ENCODE measurements around the gene RABL6. TPM values are rescaled to one million over a fixed set of nuclear protein-coding genes. Genes with fewer than 3 reads are reported as not detected.

RABL6 gene
- total RNA-seq, 1 experiment from 2014 or later: 43.1 TPM

GRCh38 chr9:136789523-136789937, 18.2 kb upstream of the RABL6 start:
- Histone ChIP-seq H3K36me3 (ENCODE audit: insufficient read depth, low read length) (no peaks in the 10 kb centered on the region), H3K4me1 (ENCODE audit: low read length) (peaks cover 37% of the 10 kb centered on the region), H3K9me3 (ENCODE audit: low read length) (no peaks in the 10 kb centered on the region), H2AFZ (ENCODE audit: low read length) (no peak overlapping the region), H3K9ac (ENCODE audit: low read length) (no peak overlapping the region), H4K20me1 (ENCODE audit: insufficient read depth, low read depth, low read length) (peaks cover 12% of the 10 kb centered on the region), H3K4me3 (ENCODE audit: low read length) (no peak overlapping the region), H3K27ac (ENCODE audit: low read length) (no peak overlapping the region), H3K9me2 (replicated peaks; ENCODE audit: insufficient read depth, low read length) (no peaks in the 10 kb centered on the region), H3K79me2 (ENCODE audit: low read length) (peaks cover 3% of the 10 kb centered on the region; the same call in 1 of the 2 replicates), H3K4me2 (ENCODE audit: low read depth, low read length, poor library complexity, severe bottlenecking) (no peak overlapping the region), H3K27me3 (ENCODE audit: low read length) (no peaks in the 10 kb centered on the region)
- DNase-seq: no peak

- H3K27ac ChIP-seq (ENCODE audit: low read length): peak within 1 kb of the TSS; percentile 65; the same call in 1 of the 2 replicates
- no peaks in the 10 kb centered on the region for H3K9me3 ChIP-seq (ENCODE audit: low read length)
- H3K36me3 ChIP-seq (ENCODE audit: insufficient read depth, low read length): no peaks in the 10 kb centered on the region
- peaks cover 12% of the 10 kb centered on the region for H4K20me1 ChIP-seq (ENCODE audit: insufficient read depth, low read depth, low read length)
- peak within 1 kb of the TSS; percentile 88 for H3K4me3 ChIP-seq (ENCODE audit: low read length)
- H3K4me2 ChIP-seq (ENCODE audit: low read depth, low read length, poor library complexity, severe bottlenecking): peak within 1 kb of the TSS; percentile 95
- peak within 1 kb of the TSS; percentile 93 for H3K9ac ChIP-seq (ENCODE audit: low read length)
- peak within 1 kb of the TSS; percentile 80 for H2AFZ ChIP-seq (ENCODE audit: low read length)
- H3K4me1 ChIP-seq (ENCODE audit: low read length): peaks cover 51% of the 10 kb centered on the region
- H3K27me3 ChIP-seq (ENCODE audit: low read length): no peaks in the 10 kb centered on the region
- H3K9me2 ChIP-seq (replicated peaks; ENCODE audit: insufficient read depth, low read length): no peaks in the 10 kb centered on the region
- H3K79me2 ChIP-seq (ENCODE audit: low read length): peaks cover 3% of the 10 kb centered on the region; the same call in 1 of the 2 replicates
- DNase-seq: peak; percentile 100
Measured at GRCh38 chr9:136790640-136791515, 16.9 kb upstream of the RABL6 start, which contains the start of gene TMEM141. Gene TMEM141, plus strand, starts transcription at chr9:136791344. Its CDS starts 27 bp downstream, at chr9:136791371.

GRCh38 chr9:136791516-136792276, 16.1 kb upstream of the RABL6 start:
- Histone ChIP-seq H3K27me3 (ENCODE audit: low read length) (no peaks in the 10 kb centered on the region), H3K4me1 (ENCODE audit: low read length) (peaks cover 59% of the 10 kb centered on the region), H3K4me2 (ENCODE audit: low read depth, low read length, poor library complexity, severe bottlenecking) (peak overlapping the region; percentile 95), H2AFZ (ENCODE audit: low read length) (peak overlapping the region; percentile 80; the same call in 1 of the 2 replicates), H3K79me2 (ENCODE audit: low read length) (peaks cover 3% of the 10 kb centered on the region; the same call in 1 of the 2 replicates), H3K9ac (ENCODE audit: low read length) (peak overlapping the region; percentile 93), H3K9me3 (ENCODE audit: low read length) (no peaks in the 10 kb centered on the region), H3K27ac (ENCODE audit: low read length) (peak overlapping the region; percentile 65; the same call in 1 of the 2 replicates), H3K36me3 (ENCODE audit: insufficient read depth, low read length) (no peaks in the 10 kb centered on the region), H3K9me2 (replicated peaks; ENCODE audit: insufficient read depth, low read length) (no peaks in the 10 kb centered on the region), H3K4me3 (ENCODE audit: low read length) (peak overlapping the region; percentile 88), H4K20me1 (ENCODE audit: insufficient read depth, low read depth, low read length) (peaks cover 12% of the 10 kb centered on the region)
- peak; percentile 82 for DNase-seq

GRCh38 chr9:136792321-136793085, 15.2 kb upstream of the RABL6 start:
- Histone ChIP-seq H4K20me1 (ENCODE audit: insufficient read depth, low read depth, low read length) (peaks cover 12% of the 10 kb centered on the region), H3K79me2 (ENCODE audit: low read length) (peaks cover 3% of the 10 kb centered on the region; the same call in 1 of the 2 replicates), H3K9me2 (replicated peaks; ENCODE audit: insufficient read depth, low read length) (no peaks in the 10 kb centered on the region), H3K4me2 (ENCODE audit: low read depth, low read length, poor library complexity, severe bottlenecking) (peak overlapping the region; percentile 95), H3K36me3 (ENCODE audit: insufficient read depth, low read length) (no peaks in the 10 kb centered on the region), H3K27ac (ENCODE audit: low read length) (no peak overlapping the region), H3K4me1 (ENCODE audit: low read length) (peaks cover 65% of the 10 kb centered on the region), H3K9ac (ENCODE audit: low read length) (peak overlapping the region; percentile 93), H3K27me3 (ENCODE audit: low read length) (no peaks in the 10 kb centered on the region), H3K9me3 (ENCODE audit: low read length) (no peaks in the 10 kb centered on the region), H3K4me3 (ENCODE audit: low read length) (peak overlapping the region; percentile 88), H2AFZ (ENCODE audit: low read length) (no peak overlapping the region)
- peak; percentile 41 for DNase-seq

GRCh38 chr9:136793086-136793946, 14.4 kb upstream of the RABL6 start:
- Histone ChIP-seq H3K4me1 (ENCODE audit: low read length) (peaks cover 61% of the 10 kb centered on the region), H3K36me3 (ENCODE audit: insufficient read depth, low read length) (no peaks in the 10 kb centered on the region)

GRCh38 chr9:136794281-136794999, 13.3 kb upstream of the RABL6 start:
- no peak overlapping the region for H3K4me2 ChIP-seq (ENCODE audit: low read depth, low read length, poor library complexity, severe bottlenecking)
- no peak overlapping the region for H3K27ac ChIP-seq (ENCODE audit: low read length)
- no peaks in the 10 kb centered on the region for H3K36me3 ChIP-seq (ENCODE audit: insufficient read depth, low read length)

More at GRCh38 chr9:136793086-136793946, 14.4 kb upstream of the RABL6 start:
- no peaks in the 10 kb centered on the region for H3K9me3 ChIP-seq (ENCODE audit: low read length)
- H3K9ac ChIP-seq (ENCODE audit: low read length): no peak overlapping the region
- no peaks in the 10 kb centered on the region for H3K27me3 ChIP-seq (ENCODE audit: low read length)
- H3K79me2 ChIP-seq (ENCODE audit: low read length): peaks cover 3% of the 10 kb centered on the region; the same call in 1 of the 2 replicates
- H3K9me2 ChIP-seq (replicated peaks; ENCODE audit: insufficient read depth, low read length): no peaks in the 10 kb centered on the region
- no peak overlapping the region for H3K4me3 ChIP-seq (ENCODE audit: low read length)
- DNase-seq: peak; percentile 65
- no peak overlapping the region for H2AFZ ChIP-seq (ENCODE audit: low read length)
- no peak overlapping the region for H3K4me2 ChIP-seq (ENCODE audit: low read depth, low read length, poor library complexity, severe bottlenecking)
- no peak overlapping the region for H3K27ac ChIP-seq (ENCODE audit: low read length)
- peaks cover 12% of the 10 kb centered on the region for H4K20me1 ChIP-seq (ENCODE audit: insufficient read depth, low read depth, low read length)

More at GRCh38 chr9:136794281-136794999, 13.3 kb upstream of the RABL6 start:
- no peak for DNase-seq
- Histone ChIP-seq H3K27me3 (ENCODE audit: low read length) (no peaks in the 10 kb centered on the region), H3K4me3 (ENCODE audit: low read length) (no peak overlapping the region), H3K9me3 (ENCODE audit: low read length) (no peaks in the 10 kb centered on the region), H3K9me2 (replicated peaks; ENCODE audit: insufficient read depth, low read length) (no peaks in the 10 kb centered on the region), H2AFZ (ENCODE audit: low read length) (no peak overlapping the region), H3K9ac (ENCODE audit: low read length) (peak overlapping the region; percentile 9; the same call in 1 of the 2 replicates), H3K79me2 (ENCODE audit: low read length) (peaks cover 3% of the 10 kb centered on the region; the same call in 1 of the 2 replicates), H3K4me1 (ENCODE audit: low read length) (peaks cover 64% of the 10 kb centered on the region), H4K20me1 (ENCODE audit: insufficient read depth, low read depth, low read length) (peaks cover 12% of the 10 kb centered on the region)

Data from Karpas-422 (cell line).